MCF 10A (cell line): ENCODE data around the gene PIGL. TPM values are rescaled to one million over a fixed set of nuclear protein-coding genes. Genes with fewer than 3 reads are reported as not detected.
"Not testable (repeated sequence)": the region's sequence is repeated elsewhere in the genome, so short reads cannot be mapped to it uniquely, and the experiment has no call there.

Experiments
- BruUV-seq: library from RNA; stranded (reverse); fragments of 400-500 nt; replicated peaks from 2 replicates; lab custom pipeline; 2021; lab: Mats Ljungman, UMichigan
- CTCF ChIA-PET: fragments of 300-600 bp; sonication (Branson Sonifier 250); formaldehyde crosslinking; extraction: SDS; loops from one replicate; lab custom pipeline; 2021; ENCODE audit warnings: antibody characterized with exemption, inconsistent platforms; lab: Yijun Ruan, JAX
- POLR2A ChIA-PET: fragments of 300-600, 350-650 bp; sonication (Branson Sonifier 250); formaldehyde crosslinking; extraction: SDS; loops from one replicate; lab custom pipeline; 2020; ENCODE audit warnings: antibody characterized with exemption, inconsistent platforms; lab: Yijun Ruan, JAX
- DNase-seq: peaks from one replicate; pipeline ENCODE4 v3.0.0-alpha.2; 2018; ENCODE audit not compliant: unreplicated experiment
- H3K27ac Mint-ChIP-seq: one replicate; pipeline ENCODE4 v1.8.0; 2022; ENCODE audit warnings: mild to moderate bottlenecking, low read depth, mixed read lengths; ENCODE audit not compliant: unreplicated experiment
- H3K27me3 Mint-ChIP-seq: one replicate; pipeline ENCODE4 v1.8.0; 2022; ENCODE audit warnings: mixed read lengths; ENCODE audit not compliant: insufficient read depth, unreplicated experiment
- H3K36me3 Mint-ChIP-seq: one replicate; pipeline ENCODE4 v1.8.0; 2022; ENCODE audit warnings: mild to moderate bottlenecking, moderate library complexity, mixed read lengths; ENCODE audit not compliant: insufficient read depth, unreplicated experiment
- H3K4me1 Mint-ChIP-seq: one replicate; pipeline ENCODE4 v1.8.0; 2022; ENCODE audit warnings: mixed read lengths; ENCODE audit not compliant: insufficient read depth, unreplicated experiment
- H3K4me3 Mint-ChIP-seq: one replicate; pipeline ENCODE4 v1.8.0; 2022; ENCODE audit warnings: mild to moderate bottlenecking, moderate library complexity, mixed read lengths; ENCODE audit not compliant: unreplicated experiment
- H3K9me3 Mint-ChIP-seq: one replicate; pipeline ENCODE4 v1.8.0; 2022; ENCODE audit warnings: mixed read lengths; ENCODE audit not compliant: unreplicated experiment
- CTCF ChIP-seq: fragments of 200-600 bp; IDR thresholded peaks from one replicate; pipeline ENCODE4 v1.8.0; 2022; ENCODE audit warnings: antibody characterized with exemption, mild to moderate bottlenecking; ENCODE audit not compliant: unreplicated experiment
- intact Hi-C: fragments of 100-400 bp; cut with micrococcal nuclease; formaldehyde crosslinking; loops from 2 replicates; pipeline ENCODE4 v1.14.1; 2022
- total RNA-seq: library from RNA; stranded (reverse); gene quantifications from 2 replicates; pipeline ENCODE4 v1.2.3, GENCODE V29; 2022

Gene PIGL
- total RNA-seq, 1 experiment from 2014 or later, result 31.3 TPM

- Mint-ChIP-seq H3K4me1 (peaks cover 11% of the 10 kb centered on the region), H3K27ac (peak within 1 kb of the TSS; percentile 84), H3K9me3 (no peaks in the 10 kb centered on the region), H3K4me3 (peak within 1 kb of the TSS; percentile 99), H3K27me3 (no peaks in the 10 kb centered on the region), H3K36me3 (peaks cover 6% of the 10 kb centered on the region)
- peak; percentile 20 for TF ChIP-seq CTCF
- intact Hi-C loops, result loop anchor here (5.0 kb wide), 1 partner anchor 72 kb away; no protein-coding TSS in a partner anchor
- no TSS peak for BruUV-seq
- DNase-seq, result peak; percentile 95
- CTCF ChIA-PET, result interaction anchor here (0.6 to 0.9 kb wide), 4 partner anchors 15 to 139 kb away, joined by 3 to 4 read pairs (median 3); no protein-coding TSS in a partner anchor
- POLR2A ChIA-PET, result interaction anchor here (0.6 to 5.1 kb wide), 26 partner anchors 8 to 1576 kb away, joined by 3 to 50 read pairs (median 5); partner anchors contain the start of genes TTC19 and UBB
Measured at GRCh38 chr17:16215273-16215964, 1.6 kb upstream of the PIGL start, which contains the start of gene NCOR1. Gene NCOR1 (minus strand): TSS chr17:16215534. CDS start chr17:16194569, 20,965 bp downstream.

GRCh38 chr17:16215965-16216316, 1.1 kb upstream of the PIGL start:
- intact Hi-C loops, result loop anchor here (5.0 kb wide), 1 partner anchor 71 kb away; no protein-coding TSS in a partner anchor
- TF ChIP-seq CTCF, result no peak
- BruUV-seq, result no TSS peak
- ChIA-PET POLR2A (interaction anchor here (0.6 to 5.1 kb wide), 24 partner anchors 8 to 1575 kb away, joined by 3 to 50 read pairs (median 6); partner anchors contain the start of genes TTC19 and UBB), CTCF (interaction anchor here (0.6 to 0.9 kb wide), 4 partner anchors 15 to 80 kb away, joined by 3 read pairs; no protein-coding TSS in a partner anchor)
- H3K27me3 Mint-ChIP-seq, result no peaks in the 10 kb centered on the region
- peak overlapping the region; percentile 84 for H3K27ac Mint-ChIP-seq
- H3K4me1 Mint-ChIP-seq, result peaks cover 11% of the 10 kb centered on the region
- H3K4me3 Mint-ChIP-seq, result peak overlapping the region; percentile 99
- H3K9me3 Mint-ChIP-seq, result no peaks in the 10 kb centered on the region
- peaks cover 6% of the 10 kb centered on the region for H3K36me3 Mint-ChIP-seq
- no peak for DNase-seq

GRCh38 chr17:16216341-16217001, 539 bp upstream of the PIGL start:
- H3K27me3 Mint-ChIP-seq, BruUV-seq, DNase-seq, H3K9me3 Mint-ChIP-seq, H3K36me3 Mint-ChIP-seq: not testable (repeated sequence)
- Mint-ChIP-seq H3K4me1 (peaks cover 11% of the 10 kb centered on the region), H3K27ac (peak overlapping the region; percentile 88), H3K4me3 (peak overlapping the region; percentile 99)
- intact Hi-C loops, result loop anchor here (5.0 kb wide), 1 partner anchor 71 kb away; no protein-coding TSS in a partner anchor
- CTCF ChIA-PET, result interaction anchor here (0.8 kb wide), 1 partner anchor 14 kb away, joined by 3 read pairs; no protein-coding TSS in a partner anchor
- POLR2A ChIA-PET, result interaction anchor here (0.7 to 5.1 kb wide), 31 partner anchors 8 to 1575 kb away, joined by 3 to 50 read pairs (median 7); partner anchors contain the start of genes CENPV, TTC19, UBB and ZSWIM7

- BruUV-seq, result no TSS peak
- ChIA-PET POLR2A (no interaction called here), CTCF (no interaction called here)
- H3K36me3 Mint-ChIP-seq, result peaks cover 20% of the 10 kb centered on the region
- intact Hi-C loops, result no loop called here
- TF ChIP-seq CTCF, result no peak
- peak overlapping the region; percentile 43 for H3K27ac Mint-ChIP-seq
- H3K27me3 Mint-ChIP-seq, result no peaks in the 10 kb centered on the region
- H3K4me3 Mint-ChIP-seq, result no peak overlapping the region
- no peak for DNase-seq
- peaks cover 5% of the 10 kb centered on the region for H3K4me1 Mint-ChIP-seq
- no peaks in the 10 kb centered on the region for H3K9me3 Mint-ChIP-seq
Measured at GRCh38 chr17:16222406-16222805, 5.4 kb downstream of the PIGL start.

GRCh38 chr17:16229912-16230561, 13.0 kb downstream of the PIGL start:
- intact Hi-C loops, result loop anchor here (1.0 kb wide), 1 partner anchor 56 kb away; no protein-coding TSS in a partner anchor
- not testable (repeated sequence) for DNase-seq, BruUV-seq, H3K9me3 Mint-ChIP-seq, H3K4me3 Mint-ChIP-seq, H3K27me3 Mint-ChIP-seq
- ChIA-PET POLR2A (interaction anchor here (0.6 kb wide), 1 partner anchor 34 kb away, joined by 3 read pairs; no protein-coding TSS in a partner anchor), CTCF (interaction anchor here (1.0 kb wide), 1 partner anchor 14 kb away, joined by 3 read pairs; no protein-coding TSS in a partner anchor)
- peak overlapping the region; percentile 12 for H3K27ac Mint-ChIP-seq
- peaks cover 17% of the 10 kb centered on the region for H3K36me3 Mint-ChIP-seq
- peaks cover 11% of the 10 kb centered on the region for H3K4me1 Mint-ChIP-seq
